UCSD-AML1 (cell line): ENCODE results near the gene LRRC1.
A peak's percentile ranks its signal among the peaks of the same experiment; 100 is the strongest.

Source experiments
- DNase-seq: peaks from one replicate; lab custom pipeline; 2025; ENCODE audit not compliant: unreplicated experiment; lab: John Stamatoyannopoulos, UW

The LRRC1 gene

GRCh38 chr6:53920881-53921280 is 126.1 kb downstream of the LRRC1 start:
- no peak for DNase-seq

DNA sequence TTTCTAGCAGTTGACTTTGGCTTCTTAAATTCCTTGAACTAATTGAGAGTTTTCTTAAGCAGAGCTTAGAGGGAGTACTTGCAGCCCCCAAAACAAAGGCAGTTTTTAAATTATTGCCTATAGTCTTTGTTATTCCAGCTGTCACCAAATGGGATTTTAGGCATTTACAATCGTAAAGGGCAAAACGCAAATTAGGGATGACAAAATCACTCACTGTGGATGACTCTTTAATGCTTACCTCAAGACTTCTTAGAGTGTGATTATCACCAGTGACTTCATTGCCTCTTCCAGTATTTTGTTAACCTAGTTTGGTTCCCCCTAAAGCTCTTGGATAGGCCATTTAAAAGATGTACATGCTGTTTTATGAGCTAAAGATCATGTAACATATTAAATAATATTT is 126.8 kb downstream of the LRRC1 start:
- DNase-seq: no peak

- DNase-seq: no peak
These were observed 127.8 kb downstream of the LRRC1 start for GRCh38 chr6:53922539-53922981.

- no peak for DNase-seq
These were observed 129.5 kb downstream of the LRRC1 start for GRCh38 chr6:53924277-53924676.

DNA sequence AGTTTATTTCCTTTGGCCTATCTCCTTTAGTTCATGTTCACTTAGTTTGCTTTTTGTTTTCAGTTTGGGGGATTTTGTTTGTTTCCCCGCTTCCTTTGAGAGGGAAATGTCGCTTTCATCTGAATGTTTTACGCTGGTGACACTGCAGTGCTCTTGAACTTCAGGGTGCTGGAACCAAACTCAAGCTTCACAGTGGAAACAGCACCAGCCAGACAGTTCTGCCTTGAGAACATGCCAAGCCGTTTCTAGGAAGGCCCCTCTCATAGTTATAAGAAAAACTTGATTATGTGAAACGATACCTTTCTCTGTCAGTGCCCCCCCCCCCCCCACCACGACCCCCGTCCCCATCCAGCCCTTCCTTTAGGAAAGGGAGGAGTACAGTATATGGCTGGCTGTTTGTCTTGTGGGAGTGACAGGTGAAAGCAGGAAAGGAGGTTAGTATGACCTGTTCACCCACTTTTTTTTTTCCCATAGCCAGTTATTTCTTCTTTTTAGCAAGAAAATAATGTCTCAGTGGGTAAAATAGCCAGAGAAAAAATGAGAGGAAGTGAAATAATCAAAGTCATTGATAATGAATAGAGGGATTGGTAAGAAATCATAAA is 130.1 kb downstream of the LRRC1 start:
- DNase-seq: no peak

- DNase-seq: no peak
These were observed 131.1 kb downstream of the LRRC1 start for GRCh38 chr6:53925891-53926290.

DNA sequence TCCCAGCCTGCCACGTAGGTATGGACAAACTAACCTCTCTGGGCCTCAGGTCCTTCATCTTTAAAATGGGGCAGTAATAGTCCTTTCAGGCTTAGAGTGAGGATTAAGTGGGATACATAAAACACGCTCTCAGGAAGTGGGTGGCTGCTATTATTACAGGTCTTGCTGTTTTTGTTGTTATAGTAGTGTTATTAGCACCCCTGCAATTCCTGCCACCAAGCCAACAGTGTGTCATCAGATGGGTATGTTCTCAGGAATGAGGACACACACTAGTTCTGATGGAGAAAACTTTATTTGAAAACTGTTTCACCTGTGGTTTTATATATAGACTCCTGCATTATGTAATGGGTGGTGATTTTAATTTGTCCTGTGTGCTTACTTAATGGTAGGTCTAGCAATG is 131.7 kb downstream of the LRRC1 start:
- no peak for DNase-seq

DNA sequence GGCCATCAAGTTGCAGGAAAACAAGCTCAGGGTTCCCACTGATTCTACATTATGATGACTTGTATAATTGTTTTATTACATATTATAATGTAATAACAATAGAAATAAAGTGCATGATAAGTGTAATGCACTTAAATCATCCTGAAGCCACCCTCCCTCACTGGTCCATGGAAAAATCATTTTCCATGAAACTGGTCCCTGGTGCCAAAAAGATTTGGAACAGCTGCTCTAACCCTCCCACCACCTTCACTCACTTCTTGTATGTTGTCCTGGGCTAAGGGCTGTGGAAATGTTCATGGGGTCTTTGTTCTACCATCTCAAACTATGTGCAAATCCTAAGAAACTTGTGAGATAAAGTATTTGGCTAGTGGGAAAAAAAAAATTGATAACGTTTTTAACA is 133.8 kb downstream of the LRRC1 start:
- DNase-seq: no peak

- DNase-seq: no peak
These were observed 134.4 kb downstream of the LRRC1 start for GRCh38 chr6:53929041-53929820.

GRCh38 chr6:53929821-53930120 is 135.0 kb downstream of the LRRC1 start:
- DNase-seq: no peak

GRCh38 chr6:53930330-53930729 is 135.5 kb downstream of the LRRC1 start:
- no peak for DNase-seq

- peak; percentile 8 for DNase-seq
These were observed 136.3 kb downstream of the LRRC1 start for GRCh38 chr6:53931086-53931485.

- no peak for DNase-seq
These were observed 137.7 kb downstream of the LRRC1 start for GRCh38 chr6:53932516-53932915.

GRCh38 chr6:53934023-53934422 is 139.2 kb downstream of the LRRC1 start:
- no peak for DNase-seq

- no peak for DNase-seq
These were observed 142.7 kb downstream of the LRRC1 start for GRCh38 chr6:53937461-53937860.

DNA sequence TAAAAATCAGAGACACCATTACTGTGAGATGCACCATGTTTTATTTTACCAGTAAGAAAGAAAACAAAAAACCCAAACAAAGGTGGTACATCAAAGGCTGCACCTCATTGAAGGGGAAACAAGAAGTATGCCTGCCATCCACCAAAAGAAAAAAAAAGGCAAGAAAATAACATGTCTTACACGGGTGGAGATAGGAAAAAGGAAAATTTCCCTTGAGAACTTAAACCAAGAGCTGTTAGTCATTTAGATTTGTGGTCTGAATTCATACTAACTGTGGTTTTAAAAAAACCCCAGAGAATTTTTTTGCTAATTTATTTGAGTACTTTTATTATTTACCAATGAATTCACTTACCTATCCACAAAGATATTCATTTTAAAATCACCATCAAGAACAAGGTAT is 144.0 kb downstream of the LRRC1 start:
- no peak for DNase-seq

DNA sequence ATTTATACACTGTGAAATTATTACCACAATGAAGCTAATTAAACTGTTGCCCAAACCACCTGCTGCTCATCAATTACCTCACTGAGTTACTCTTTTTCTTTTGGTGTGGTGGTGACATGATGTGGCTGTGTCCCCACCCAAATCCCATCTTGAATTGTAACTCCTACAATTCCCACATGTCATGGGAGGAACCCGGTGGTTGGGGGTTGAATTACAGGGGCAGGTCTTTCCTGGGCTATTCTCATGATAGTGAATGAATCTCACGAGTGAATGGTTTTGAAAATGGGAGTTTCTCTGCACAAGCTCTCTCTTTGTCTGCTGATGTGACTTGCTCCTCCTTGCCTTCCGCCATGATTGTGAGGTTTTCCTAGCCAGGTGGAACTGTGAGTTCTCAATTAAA is 145.0 kb downstream of the LRRC1 start:
- DNase-seq: no peak

DNA sequence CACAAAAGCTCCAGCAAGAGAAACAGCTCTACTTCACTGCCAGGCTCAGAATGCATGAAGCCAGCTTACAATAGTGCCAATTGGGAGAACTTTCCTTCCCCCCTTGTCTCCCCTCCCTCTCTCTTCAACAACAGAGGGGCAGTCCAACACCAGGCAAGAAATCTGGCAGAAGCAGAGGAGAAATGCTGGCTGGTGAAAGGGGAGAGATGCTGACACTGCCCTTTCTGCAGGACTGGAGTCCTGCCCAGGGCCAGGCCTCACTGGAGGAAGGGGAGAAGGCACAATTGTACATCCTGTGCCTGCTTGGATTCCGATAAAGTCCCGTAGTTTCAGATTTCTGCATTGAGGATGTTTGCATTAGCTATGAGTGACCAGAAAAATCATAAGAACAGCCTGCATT is 148.6 kb downstream of the LRRC1 start:
- no peak for DNase-seq

DNA sequence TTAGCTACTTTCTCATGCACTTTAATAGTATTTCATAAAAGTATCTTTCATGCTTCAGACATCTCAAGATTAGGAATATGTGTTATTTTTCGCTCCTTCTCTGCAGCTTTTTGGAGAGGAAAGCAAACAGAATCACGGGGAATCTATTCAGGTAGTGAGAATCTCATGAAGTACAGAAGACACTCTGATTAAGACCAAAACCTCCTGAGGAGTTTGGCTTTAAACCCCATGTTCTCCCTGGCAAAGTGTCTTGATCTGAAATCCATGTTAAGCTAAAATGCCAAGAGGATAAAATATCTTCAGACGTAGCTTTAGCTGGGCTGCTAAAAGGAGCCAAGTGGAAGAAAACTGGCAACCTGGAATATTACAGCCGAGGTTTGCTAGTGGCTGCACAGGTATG is 149.3 kb downstream of the LRRC1 start:
- no peak for DNase-seq

- no peak for DNase-seq
These were observed 149.7 kb downstream of the LRRC1 start for GRCh38 chr6:53944543-53944942.

GRCh38 chr6:53945765-53946407 is 151.1 kb downstream of the LRRC1 start:
- no peak for DNase-seq

GRCh38 chr6:53947780-53948179 is 153.0 kb downstream of the LRRC1 start:
- DNase-seq: no peak
